ENCODE data around the gene DISP2. TPM values are rescaled to one million over a fixed set of nuclear protein-coding genes. Genes with fewer than 3 reads are reported as not detected.

DISP2 gene
- total and polyA plus RNA-seq, 9 of the 15 experiments (the other 6 are each of a cell fraction or from before 2014, with no cell fraction given) = 0.06 to 0.89 (median 0.15) TPM; not detected in 1

- TF ChIP-seq ZBTB33 (CRISPR knock-in tag; IDR thresholded peaks at IDR 0.05) (peak; percentile 79; the same call in 1 of the 2 replicates), ZNF239 (CRISPR knock-in tag; IDR thresholded peaks at IDR 0.05) (no peak), NFIC (IDR thresholded peaks at IDR 0.05) (peak; percentile 33; the same call in 1 of the 2 replicates), FOXP4 (CRISPR knock-in tag; IDR thresholded peaks at IDR 0.05; ENCODE audit: borderline replicate concordance) (no peak), TEAD4 (IDR thresholded peaks at IDR 0.05; ENCODE audit: low read length) (0 out of 2 replicates have a peak, but pooled peaks have one; percentile 14), TEAD4 (CRISPR knock-in tag; IDR thresholded peaks at IDR 0.05; ENCODE audit: borderline replicate concordance) (no peak), ZNF318 (IDR thresholded peaks at IDR 0.05; ENCODE audit: borderline replicate concordance in 1 of 2, low read depth in 1 of 2) (no peak), ZNF830 (CRISPR knock-in tag; IDR thresholded peaks at IDR 0.05) (no peak), NFXL1 (CRISPR knock-in tag; IDR thresholded peaks at IDR 0.05) (no peak), CREBBP (IDR thresholded peaks at IDR 0.05; ENCODE audit: low read depth, low read length) (no peak), ZNF232 (CRISPR knock-in tag; IDR thresholded peaks at IDR 0.05) (no peak), KLF16 (IDR thresholded peaks at IDR 0.05) (0 out of 2 replicates have a peak, but pooled peaks have one; percentile 35), ZNF384 (IDR thresholded peaks at IDR 0.05; ENCODE audit: low read depth, low read length) (0 out of 2 replicates have a peak, but pooled peaks have one; percentile 22), MAX (CRISPR knock-in tag; IDR thresholded peaks at IDR 0.05) (peak; percentile 65)
These were observed 63.5 kb downstream of the DISP2 start (continued) for GRCh38 chr15:40421246-40422157.

Measured in K562 (cell line).